ENCODE measurements around the gene ARID4B.

The ARID4B gene

GRCh38 chr1:235145639-235146038 lies 182.3 kb downstream of the ARID4B start:
- no peak for DNase-seq (ENCODE audit: low read depth in 1 of 2, low spot score in 1 of 2)

GRCh38 chr1:235142991-235143390 lies 185.0 kb downstream of the ARID4B start:
- Histone ChIP-seq H3K4me3 (replicated peaks; ENCODE audit: insufficient read depth, low read length) (no peak overlapping the region), H3K27ac (replicated peaks) (no peak overlapping the region), H3K27me3 (ENCODE audit: insufficient read depth, poor library complexity, severe bottlenecking) (no peaks in the 10 kb centered on the region)
- no peak for TF ChIP-seq REST (IDR thresholded peaks at IDR 0.05; ENCODE audit: insufficient replicate concordance, low read depth)
- TF ChIP-seq CTCF (IDR thresholded peaks at IDR 0.05; ENCODE audit: insufficient read depth, low read length), result no peak
- TF ChIP-seq SPI1 (IDR thresholded peaks at IDR 0.05; ENCODE audit: borderline replicate concordance, low read depth), result no peak
- TF ChIP-seq POLR2AphosphoS5 (IDR thresholded peaks at IDR 0.05; ENCODE audit: low read depth), result no peak
- TF ChIP-seq GABPA (IDR thresholded peaks at IDR 0.05; ENCODE audit: low read depth), result no peak
- DNase-seq (ENCODE audit: low read depth in 1 of 2, low spot score in 1 of 2), result no peak

More at GRCh38 chr1:235145639-235146038, 182.3 kb downstream of the ARID4B start:
- TF ChIP-seq CTCF (IDR thresholded peaks at IDR 0.05; ENCODE audit: insufficient read depth, low read length), result no peak
- TF ChIP-seq REST (IDR thresholded peaks at IDR 0.05; ENCODE audit: insufficient replicate concordance, low read depth), result no peak
- TF ChIP-seq GABPA (IDR thresholded peaks at IDR 0.05; ENCODE audit: low read depth), result no peak
- no peak for TF ChIP-seq SPI1 (IDR thresholded peaks at IDR 0.05; ENCODE audit: borderline replicate concordance, low read depth)
- no peak for TF ChIP-seq POLR2AphosphoS5 (IDR thresholded peaks at IDR 0.05; ENCODE audit: low read depth)
- no peak overlapping the region for H3K4me3 ChIP-seq (replicated peaks; ENCODE audit: insufficient read depth, low read length)
- no peaks in the 10 kb centered on the region for H3K27me3 ChIP-seq (ENCODE audit: insufficient read depth, poor library complexity, severe bottlenecking)
- H3K27ac ChIP-seq (replicated peaks), result no peak overlapping the region

GRCh38 chr1:235139315-235139714 lies 188.7 kb downstream of the ARID4B start:
- H3K27me3 ChIP-seq (ENCODE audit: insufficient read depth, poor library complexity, severe bottlenecking), result no peaks in the 10 kb centered on the region
- TF ChIP-seq POLR2AphosphoS5 (IDR thresholded peaks at IDR 0.05; ENCODE audit: low read depth) (no peak), GABPA (IDR thresholded peaks at IDR 0.05; ENCODE audit: low read depth) (no peak), SPI1 (IDR thresholded peaks at IDR 0.05; ENCODE audit: borderline replicate concordance, low read depth) (no peak), CTCF (IDR thresholded peaks at IDR 0.05; ENCODE audit: insufficient read depth, low read length) (no peak), REST (IDR thresholded peaks at IDR 0.05; ENCODE audit: insufficient replicate concordance, low read depth) (no peak)
- no peak overlapping the region for H3K4me3 ChIP-seq (replicated peaks; ENCODE audit: insufficient read depth, low read length)
- no peak overlapping the region for H3K27ac ChIP-seq (replicated peaks)
- DNase-seq (ENCODE audit: low read depth in 1 of 2, low spot score in 1 of 2), result no peak
